ENCODE results near the gene RBMXL3.

Gene RBMXL3

GRCh38 chrX:115173181-115173580 is 16.0 kb upstream of the RBMXL3 start:
- no peaks in the 10 kb centered on the region for H3K36me3 ChIP-seq (ENCODE audit: insufficient read depth, low read length)
- TF ChIP-seq CTCF (IDR thresholded peaks at IDR 0.05; ENCODE audit: low read length) (no peak), EZH2 (IDR thresholded peaks at IDR 0.05; ENCODE audit: borderline replicate concordance, low read length) (no peak)
- H2AFZ ChIP-seq (ENCODE audit: low read length) = no peak overlapping the region
- H3K9me2 ChIP-seq (ENCODE audit: low read depth, low read length) = no peaks in the 10 kb centered on the region
- H3K4me1 ChIP-seq (ENCODE audit: insufficient read depth, low read length, severe bottlenecking) = no peaks in the 10 kb centered on the region
- H3K4me3 ChIP-seq (ENCODE audit: low read depth, low read length, poor library complexity, severe bottlenecking) = no peak overlapping the region
- H3K27ac ChIP-seq (ENCODE audit: low read depth, low read length, poor library complexity, severe bottlenecking) = no peak overlapping the region
- no peaks in the 10 kb centered on the region for H3K27me3 ChIP-seq (ENCODE audit: insufficient read depth, low read length)
- no peak overlapping the region for H3K4me2 ChIP-seq (ENCODE audit: low read length)
- H3F3A ChIP-seq (ENCODE audit: insufficient read depth, low read length) = no peaks in the 10 kb centered on the region
- H3K9ac ChIP-seq (ENCODE audit: low read length) = no peak overlapping the region
- H4K20me1 ChIP-seq (ENCODE audit: insufficient read depth, low read length) = no peaks in the 10 kb centered on the region
- no peaks in the 10 kb centered on the region for H3K79me2 ChIP-seq (ENCODE audit: insufficient read depth, low read length)
- H3K9me3 ChIP-seq (ENCODE audit: low read length) = no peaks in the 10 kb centered on the region

- no peak for TF ChIP-seq EZH2 (IDR thresholded peaks at IDR 0.05; ENCODE audit: borderline replicate concordance, low read length)
- TF ChIP-seq CTCF (IDR thresholded peaks at IDR 0.05; ENCODE audit: low read length) = no peak
- Histone ChIP-seq H3K9me2 (ENCODE audit: low read depth, low read length) (no peaks in the 10 kb centered on the region), H3F3A (ENCODE audit: insufficient read depth, low read length) (no peaks in the 10 kb centered on the region), H3K9ac (ENCODE audit: low read length) (no peak overlapping the region), H3K4me2 (ENCODE audit: low read length) (no peak overlapping the region), H3K27me3 (ENCODE audit: insufficient read depth, low read length) (no peaks in the 10 kb centered on the region), H3K27ac (ENCODE audit: low read depth, low read length, poor library complexity, severe bottlenecking) (no peak overlapping the region), H2AFZ (ENCODE audit: low read length) (no peak overlapping the region), H3K9me3 (ENCODE audit: low read length) (no peaks in the 10 kb centered on the region), H3K4me3 (ENCODE audit: low read depth, low read length, poor library complexity, severe bottlenecking) (no peak overlapping the region), H4K20me1 (ENCODE audit: insufficient read depth, low read length) (no peaks in the 10 kb centered on the region), H3K36me3 (ENCODE audit: insufficient read depth, low read length) (no peaks in the 10 kb centered on the region), H3K4me1 (ENCODE audit: insufficient read depth, low read length, severe bottlenecking) (no peaks in the 10 kb centered on the region), H3K79me2 (ENCODE audit: insufficient read depth, low read length) (no peaks in the 10 kb centered on the region)
These were observed 14.7 kb upstream of the RBMXL3 start for GRCh38 chrX:115174548-115174947.

- TF ChIP-seq CTCF (IDR thresholded peaks at IDR 0.05; ENCODE audit: low read length) (no peak), EZH2 (IDR thresholded peaks at IDR 0.05; ENCODE audit: borderline replicate concordance, low read length) (no peak)
- Histone ChIP-seq H3K27ac (ENCODE audit: low read depth, low read length, poor library complexity, severe bottlenecking) (no peak overlapping the region), H3K9me3 (ENCODE audit: low read length) (no peaks in the 10 kb centered on the region), H3K79me2 (ENCODE audit: insufficient read depth, low read length) (no peaks in the 10 kb centered on the region), H3K36me3 (ENCODE audit: insufficient read depth, low read length) (no peaks in the 10 kb centered on the region), H3K4me2 (ENCODE audit: low read length) (no peak overlapping the region), H3F3A (ENCODE audit: insufficient read depth, low read length) (no peaks in the 10 kb centered on the region), H3K27me3 (ENCODE audit: insufficient read depth, low read length) (no peaks in the 10 kb centered on the region), H3K4me1 (ENCODE audit: insufficient read depth, low read length, severe bottlenecking) (no peaks in the 10 kb centered on the region), H4K20me1 (ENCODE audit: insufficient read depth, low read length) (no peaks in the 10 kb centered on the region), H3K4me3 (ENCODE audit: low read depth, low read length, poor library complexity, severe bottlenecking) (no peak overlapping the region), H3K9ac (ENCODE audit: low read length) (no peak overlapping the region), H2AFZ (ENCODE audit: low read length) (no peak overlapping the region), H3K9me2 (ENCODE audit: low read depth, low read length) (no peaks in the 10 kb centered on the region)
These were observed 11.3 kb upstream of the RBMXL3 start for GRCh38 chrX:115177932-115178331.
